Nephron progenitor cell (in vitro differentiated cells): ENCODE measurements around the gene PDCD4.

Experiments
- DNase-seq: peaks from one replicate; pipeline ENCODE4 v3.0.0; 2021
- H3K27ac Mint-ChIP-seq: 2 replicates; pipeline ENCODE4 v1.8.0; 2021; ENCODE audit warnings: mild to moderate bottlenecking, moderate library complexity, mixed read lengths
- H3K27me3 Mint-ChIP-seq: 2 replicates; pipeline ENCODE4 v1.8.0; 2021; ENCODE audit warnings: mild to moderate bottlenecking, low read depth, mixed read lengths; ENCODE audit not compliant: poor library complexity
- H3K36me3 Mint-ChIP-seq: 2 replicates; pipeline ENCODE4 v1.8.0; 2021; ENCODE audit warnings: low read depth, mixed read lengths
- H3K4me1 Mint-ChIP-seq: 2 replicates; pipeline ENCODE4 v1.8.0; 2021; ENCODE audit warnings: mixed read lengths
- H3K4me3 Mint-ChIP-seq: 2 replicates; pipeline ENCODE4 v1.8.0; 2021; ENCODE audit warnings: mild to moderate bottlenecking, moderate library complexity, mixed read lengths
- H3K9me3 Mint-ChIP-seq: 2 replicates; pipeline ENCODE4 v1.8.0; 2021; ENCODE audit warnings: mild to moderate bottlenecking, moderate library complexity, mixed read lengths
- CTCF ChIP-seq: fragments of 200-600 bp; sonication (generic); IDR thresholded peaks from 2 replicates; pipeline ENCODE4 v1.5.0; 2021; ENCODE audit warnings: antibody characterized with exemption

Gene PDCD4

GRCh38 chr10:110847374-110847773, 24.4 kb upstream of the PDCD4 start:
- peak overlapping the region; percentile 36 for H3K27ac Mint-ChIP-seq
- H3K36me3 Mint-ChIP-seq = no peaks in the 10 kb centered on the region
- no peak for TF ChIP-seq CTCF
- DNase-seq = no peak
- H3K9me3 Mint-ChIP-seq = no peaks in the 10 kb centered on the region
- H3K27me3 Mint-ChIP-seq = peaks cover 12% of the 10 kb centered on the region
- H3K4me1 Mint-ChIP-seq = peaks cover 72% of the 10 kb centered on the region
- no peak overlapping the region for H3K4me3 Mint-ChIP-seq

GRCh38 chr10:110848106-110848505, 23.6 kb upstream of the PDCD4 start:
- Mint-ChIP-seq H3K36me3 (no peaks in the 10 kb centered on the region), H3K4me3 (no peak overlapping the region), H3K9me3 (no peaks in the 10 kb centered on the region), H3K4me1 (peaks cover 65% of the 10 kb centered on the region), H3K27me3 (peaks cover 12% of the 10 kb centered on the region), H3K27ac (no peak overlapping the region)
- TF ChIP-seq CTCF = no peak
- no peak for DNase-seq

GRCh38 chr10:110850099-110850498, 21.6 kb upstream of the PDCD4 start:
- Mint-ChIP-seq H3K4me1 (peaks cover 45% of the 10 kb centered on the region), H3K36me3 (no peaks in the 10 kb centered on the region), H3K27me3 (peaks cover 12% of the 10 kb centered on the region), H3K4me3 (no peak overlapping the region), H3K27ac (no peak overlapping the region), H3K9me3 (no peaks in the 10 kb centered on the region)
- no peak for TF ChIP-seq CTCF
- DNase-seq = no peak

GRCh38 chr10:110851020-110851612, 20.6 kb upstream of the PDCD4 start:
- Mint-ChIP-seq H3K27ac (peak overlapping the region; percentile 78), H3K4me1 (peaks cover 35% of the 10 kb centered on the region), H3K36me3 (no peaks in the 10 kb centered on the region), H3K4me3 (no peak overlapping the region), H3K27me3 (peaks cover 12% of the 10 kb centered on the region), H3K9me3 (peaks cover 10% of the 10 kb centered on the region)
- no peak for DNase-seq
- TF ChIP-seq CTCF = no peak

- no peak for TF ChIP-seq CTCF
- no peaks in the 10 kb centered on the region for H3K36me3 Mint-ChIP-seq
- H3K27me3 Mint-ChIP-seq = peaks cover 11% of the 10 kb centered on the region
Observed at GRCh38 chr10:110852255-110852896, 19.4 kb upstream of the PDCD4 start.

GRCh38 chr10:110852947-110853346, 18.8 kb upstream of the PDCD4 start:
- no peak for TF ChIP-seq CTCF

More at GRCh38 chr10:110852255-110852896, 19.4 kb upstream of the PDCD4 start:
- Mint-ChIP-seq H3K9me3 (peaks cover 10% of the 10 kb centered on the region), H3K27ac (no peak overlapping the region), H3K4me1 (peaks cover 23% of the 10 kb centered on the region), H3K4me3 (no peak overlapping the region)
- no peak for DNase-seq

More at GRCh38 chr10:110852947-110853346, 18.8 kb upstream of the PDCD4 start:
- Mint-ChIP-seq H3K27me3 (peaks cover 8% of the 10 kb centered on the region), H3K4me1 (peaks cover 17% of the 10 kb centered on the region), H3K27ac (no peak overlapping the region), H3K36me3 (no peaks in the 10 kb centered on the region), H3K9me3 (peaks cover 10% of the 10 kb centered on the region), H3K4me3 (no peak overlapping the region)
- no peak for DNase-seq
